ENCODE data around the gene PLEKHA7.

Gene PLEKHA7

DNA sequence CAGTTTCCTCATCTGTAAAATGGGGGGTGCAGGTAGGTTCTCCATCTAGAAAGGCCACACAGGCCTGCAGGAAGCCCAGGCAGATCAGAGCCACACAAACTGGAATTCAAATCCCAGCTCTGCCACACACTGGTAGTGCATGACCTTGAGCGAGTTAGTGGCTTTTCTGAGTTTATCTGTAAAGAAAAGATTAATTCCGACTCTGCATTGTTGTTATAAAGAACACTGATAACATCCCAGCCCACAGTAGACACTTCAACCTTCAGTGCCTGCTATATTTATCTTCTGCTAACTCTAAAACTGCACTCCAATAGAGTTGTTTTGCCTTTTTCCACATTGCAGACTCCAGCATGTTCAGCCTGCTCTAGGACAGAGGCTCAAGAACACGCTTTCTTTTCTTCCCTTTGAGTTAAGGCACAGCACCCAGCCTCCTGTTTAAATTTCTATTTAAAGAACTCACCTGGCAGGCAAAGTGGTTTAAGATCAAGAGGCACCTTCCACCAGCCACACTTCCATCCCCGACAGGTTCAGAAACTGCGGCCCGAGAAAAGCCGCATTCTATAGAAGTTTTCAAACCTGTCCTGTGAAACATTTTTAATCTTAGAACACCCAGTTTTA lies 133.9 kb downstream of the PLEKHA7 start:
- Histone ChIP-seq H3F3A (ENCODE audit: control insufficient read depth, insufficient read depth) (no peaks in the 10 kb centered on the region), H3K9me3 (ENCODE audit: control insufficient read depth, insufficient read depth, low read length) (no peaks in the 10 kb centered on the region), H3K36me3 (ENCODE audit: control insufficient read depth, low read length) (no peaks in the 10 kb centered on the region), H3K79me2 (ENCODE audit: control insufficient read depth, low read length) (no peaks in the 10 kb centered on the region), H3K4me1 (ENCODE audit: control insufficient read depth, low read length) (no peaks in the 10 kb centered on the region), H3K4me3 (ENCODE audit: low read length) (no peak overlapping the region), H3K27ac (ENCODE audit: low read depth, low read length) (no peak overlapping the region), H3K27me3 (ENCODE audit: control insufficient read depth, low read length) (peaks cover 26% of the 10 kb centered on the region), H3K9me2 (replicated peaks; ENCODE audit: control insufficient read depth, low read length) (no peaks in the 10 kb centered on the region), H4K20me1 (ENCODE audit: control insufficient read depth, insufficient read depth, low read depth, low read length) (no peaks in the 10 kb centered on the region), H3K4me2 (ENCODE audit: low read length) (no peak overlapping the region)
- TF ChIP-seq CTCF (IDR thresholded peaks at IDR 0.05; ENCODE audit: low read depth, low read length, poor library complexity, severe bottlenecking) (no peak), EZH2phosphoT487 (IDR thresholded peaks at IDR 0.05; ENCODE audit: borderline replicate concordance, low read length) (no peak)

GRCh38 chr11:16879690-16880089 lies 134.5 kb downstream of the PLEKHA7 start:
- Histone ChIP-seq H3K9me3 (ENCODE audit: control insufficient read depth, insufficient read depth, low read length) (no peaks in the 10 kb centered on the region), H4K20me1 (ENCODE audit: control insufficient read depth, insufficient read depth, low read depth, low read length) (no peaks in the 10 kb centered on the region), H3K4me2 (ENCODE audit: low read length) (no peak overlapping the region), H3K27me3 (ENCODE audit: control insufficient read depth, low read length) (peaks cover 26% of the 10 kb centered on the region), H3K36me3 (ENCODE audit: control insufficient read depth, low read length) (no peaks in the 10 kb centered on the region), H3K4me1 (ENCODE audit: control insufficient read depth, low read length) (no peaks in the 10 kb centered on the region), H3K27ac (ENCODE audit: low read depth, low read length) (no peak overlapping the region), H3K4me3 (ENCODE audit: low read length) (no peak overlapping the region), H3K9me2 (replicated peaks; ENCODE audit: control insufficient read depth, low read length) (no peaks in the 10 kb centered on the region), H3K79me2 (ENCODE audit: control insufficient read depth, low read length) (no peaks in the 10 kb centered on the region), H3F3A (ENCODE audit: control insufficient read depth, insufficient read depth) (no peaks in the 10 kb centered on the region)
- TF ChIP-seq EZH2phosphoT487 (IDR thresholded peaks at IDR 0.05; ENCODE audit: borderline replicate concordance, low read length) (no peak), CTCF (IDR thresholded peaks at IDR 0.05; ENCODE audit: low read depth, low read length, poor library complexity, severe bottlenecking) (no peak)

- H3K4me1 ChIP-seq (ENCODE audit: control insufficient read depth, low read length), result no peaks in the 10 kb centered on the region
- no peaks in the 10 kb centered on the region for H3K9me3 ChIP-seq (ENCODE audit: control insufficient read depth, insufficient read depth, low read length)
- H3K27me3 ChIP-seq (ENCODE audit: control insufficient read depth, low read length), result peaks cover 15% of the 10 kb centered on the region
- H3K4me3 ChIP-seq (ENCODE audit: low read length), result no peak overlapping the region
- no peaks in the 10 kb centered on the region for H3K9me2 ChIP-seq (replicated peaks; ENCODE audit: control insufficient read depth, low read length)
- H3K4me2 ChIP-seq (ENCODE audit: low read length), result no peak overlapping the region
- H3K36me3 ChIP-seq (ENCODE audit: control insufficient read depth, low read length), result no peaks in the 10 kb centered on the region
- H3K27ac ChIP-seq (ENCODE audit: low read depth, low read length), result no peak overlapping the region
- H3K79me2 ChIP-seq (ENCODE audit: control insufficient read depth, low read length), result no peaks in the 10 kb centered on the region
- TF ChIP-seq EZH2phosphoT487 (IDR thresholded peaks at IDR 0.05; ENCODE audit: borderline replicate concordance, low read length), result no peak
- no peak for TF ChIP-seq CTCF (IDR thresholded peaks at IDR 0.05; ENCODE audit: low read depth, low read length, poor library complexity, severe bottlenecking)
- H3F3A ChIP-seq (ENCODE audit: control insufficient read depth, insufficient read depth), result no peaks in the 10 kb centered on the region
- no peaks in the 10 kb centered on the region for H4K20me1 ChIP-seq (ENCODE audit: control insufficient read depth, insufficient read depth, low read depth, low read length)
Measured at GRCh38 chr11:16876837-16877236, 137.4 kb downstream of the PLEKHA7 start.

Measured in DOHH2 (cell line).